OCI-M2 (cell line): ENCODE measurements around the gene TCF12.

Source experiments
- DNase-seq: peaks from one replicate; lab custom pipeline; 2025; ENCODE audit not compliant: unreplicated experiment; lab: John Stamatoyannopoulos, UW

The TCF12 gene

DNA sequence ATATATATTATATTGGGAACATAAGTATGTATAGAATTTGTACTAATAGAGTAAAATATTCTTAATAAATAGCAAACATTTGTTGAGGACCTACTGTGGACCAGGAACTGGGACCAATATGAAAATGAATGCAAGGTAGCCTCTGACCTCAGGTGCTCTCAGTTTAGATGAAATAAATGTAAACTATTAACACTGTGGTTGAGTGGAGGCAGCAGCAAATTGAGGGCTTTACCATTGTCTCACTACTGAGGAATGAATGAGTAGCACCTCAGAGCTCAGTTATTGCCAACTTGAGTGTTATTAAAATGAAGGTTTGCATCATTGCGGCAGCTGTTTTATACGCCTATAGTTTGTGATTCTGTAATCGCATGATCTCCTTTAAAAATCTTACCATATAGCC lies 366.9 kb downstream of the TCF12 start:
- DNase-seq = no peak

GRCh38 chr15:57286446-57287122 lies 368.1 kb downstream of the TCF12 start:
- DNase-seq = no peak

DNA sequence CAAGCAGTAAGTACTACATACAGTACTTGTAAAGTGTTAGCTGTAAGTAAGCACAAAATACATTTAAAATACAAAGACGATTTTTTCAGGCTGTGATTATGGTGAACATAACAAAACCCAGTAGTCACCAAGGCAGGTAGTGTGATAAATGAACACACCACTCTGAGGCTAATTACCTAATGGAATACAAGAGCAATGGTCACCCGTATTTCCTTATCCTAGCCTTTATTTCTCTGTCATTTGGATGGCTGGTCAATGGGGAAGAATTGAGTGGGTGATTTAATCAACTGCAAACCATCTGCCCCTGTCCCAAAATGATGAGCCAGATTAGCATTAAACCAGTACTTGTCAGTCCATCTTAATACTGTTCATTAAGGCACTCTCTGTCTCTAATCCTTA lies 368.7 kb downstream of the TCF12 start:
- no peak for DNase-seq

DNA sequence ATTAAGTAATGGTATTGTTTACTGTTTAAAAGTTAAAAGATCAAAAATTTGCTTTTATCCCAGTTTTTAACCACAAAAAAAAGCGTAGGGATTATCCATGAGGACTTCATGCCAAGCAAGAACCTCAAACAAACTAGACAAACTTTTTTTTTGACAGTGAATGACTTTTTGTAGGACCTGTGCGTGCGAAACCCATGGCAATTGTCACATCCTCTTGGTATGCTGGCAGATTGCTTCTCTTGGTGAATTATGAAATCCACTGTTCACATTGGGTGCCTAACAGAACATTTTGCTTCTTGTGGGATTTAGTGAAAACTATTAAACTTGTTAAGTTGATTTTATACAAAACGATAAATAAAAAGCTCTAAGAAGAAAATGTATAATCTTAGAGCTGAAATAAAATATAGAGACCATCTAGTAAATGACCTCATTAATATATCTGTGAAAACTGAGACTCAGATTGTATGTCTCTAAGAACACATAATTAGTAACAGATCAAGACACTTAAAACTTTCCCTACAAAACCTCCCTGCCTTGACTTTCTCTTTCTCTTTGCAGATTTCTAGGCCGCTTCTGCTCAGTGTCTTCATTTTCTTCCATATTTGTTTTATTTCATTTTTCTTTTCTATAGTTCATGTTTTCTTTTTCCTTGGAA lies 370.6 kb downstream of the TCF12 start:
- DNase-seq = no peak

DNA sequence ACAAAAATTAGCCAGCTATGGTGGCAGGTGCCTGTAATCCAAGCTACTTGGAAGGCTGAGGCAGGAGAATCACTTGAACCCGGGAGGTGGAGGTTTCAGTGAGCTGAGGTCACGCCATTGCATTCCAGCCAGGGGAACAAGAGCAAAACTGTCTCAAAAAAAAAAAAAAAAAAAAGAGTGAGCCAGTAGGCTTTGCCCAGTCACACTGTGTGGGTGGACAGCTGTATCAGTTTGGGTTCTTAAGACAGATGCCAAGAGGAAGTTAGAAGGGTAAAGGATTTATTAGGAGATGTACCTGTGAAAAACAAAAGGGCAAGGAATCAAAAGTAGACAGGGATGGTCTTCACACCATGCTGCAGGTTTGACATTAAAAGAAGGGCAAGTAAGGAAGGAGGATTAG lies 371.7 kb downstream of the TCF12 start:
- DNase-seq = no peak

GRCh38 chr15:57290826-57291225 lies 372.4 kb downstream of the TCF12 start:
- DNase-seq = no peak

- no peak for DNase-seq
Observed at GRCh38 chr15:57296473-57297162, 378.2 kb downstream of the TCF12 start.

GRCh38 chr15:57297163-57297593 lies 378.7 kb downstream of the TCF12 start:
- DNase-seq = no peak

DNA sequence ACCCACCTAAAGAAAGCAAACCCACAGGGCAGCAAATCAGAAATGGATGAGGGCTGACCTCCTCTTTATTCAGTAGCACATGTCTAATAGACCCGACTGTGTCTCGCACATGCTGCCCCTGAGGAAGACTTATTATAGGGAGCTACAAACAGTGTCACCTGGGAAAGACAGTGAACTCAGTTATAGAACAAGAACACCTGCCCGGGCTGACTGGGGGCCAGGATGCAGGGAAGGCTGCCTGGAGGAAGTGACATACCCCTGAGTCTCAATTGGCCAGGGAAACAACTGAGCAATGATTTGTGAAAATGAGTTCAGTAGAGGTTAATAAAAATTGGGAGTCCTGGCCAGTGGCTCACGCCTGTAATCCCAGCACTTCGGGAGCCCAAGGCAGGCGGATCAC lies 379.2 kb downstream of the TCF12 start:
- DNase-seq = no peak

GRCh38 chr15:57298204-57298603 lies 379.8 kb downstream of the TCF12 start:
- DNase-seq = no peak

- no peak for DNase-seq
Observed at GRCh38 chr15:57298843-57299550, 380.6 kb downstream of the TCF12 start.

DNA sequence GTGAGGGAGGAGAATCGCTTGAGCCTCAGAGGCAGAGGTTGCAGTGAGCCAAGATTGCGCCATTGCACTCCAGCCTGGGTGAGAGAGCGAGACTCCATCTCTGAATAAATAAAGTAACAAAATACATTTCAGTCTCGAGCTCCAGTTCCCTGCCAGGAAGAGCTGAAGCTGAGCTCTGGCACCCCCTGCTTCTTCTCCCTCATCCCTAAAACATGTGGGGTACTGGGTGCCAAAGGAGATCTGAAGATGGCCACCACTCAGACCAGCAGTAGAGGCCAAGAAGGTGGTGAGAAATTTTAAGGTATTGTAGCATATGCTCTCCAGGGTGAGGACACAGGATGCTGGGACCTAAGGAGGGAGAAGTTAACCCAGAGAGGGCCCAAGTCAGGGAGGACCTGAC lies 382.9 kb downstream of the TCF12 start:
- no peak for DNase-seq

DNA sequence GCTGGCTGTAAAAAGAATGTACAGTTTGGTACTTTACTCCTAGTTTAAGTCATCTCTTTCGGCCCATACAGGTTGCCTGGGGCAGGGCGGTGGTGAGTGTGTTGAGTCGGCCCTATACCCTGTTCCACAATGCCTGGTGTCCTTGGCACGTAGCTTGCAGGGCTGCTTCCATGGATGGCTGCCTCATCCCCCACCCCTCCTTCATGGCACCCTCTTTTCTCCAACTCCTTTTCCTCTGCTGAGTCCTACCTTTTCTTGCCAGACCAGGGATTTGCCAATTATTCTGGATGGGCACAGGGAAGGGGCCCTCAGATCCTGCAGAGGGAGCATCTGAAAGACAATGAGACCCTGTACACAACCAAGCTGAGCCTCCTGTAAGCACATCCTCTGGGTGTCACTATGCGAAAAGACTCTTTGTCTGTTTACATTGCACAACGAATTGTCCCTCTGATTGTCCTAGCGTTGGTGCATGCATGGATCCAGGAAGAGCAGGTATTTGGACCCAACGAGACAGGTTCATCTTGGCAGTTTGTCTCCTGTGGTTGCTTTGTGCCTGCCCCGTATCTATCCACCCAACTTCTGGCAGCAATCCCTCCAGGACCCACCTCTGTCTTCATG lies 384.3 kb downstream of the TCF12 start:
- DNase-seq = no peak

- no peak for DNase-seq
Observed at GRCh38 chr15:57305009-57305408, 386.6 kb downstream of the TCF12 start.

DNA sequence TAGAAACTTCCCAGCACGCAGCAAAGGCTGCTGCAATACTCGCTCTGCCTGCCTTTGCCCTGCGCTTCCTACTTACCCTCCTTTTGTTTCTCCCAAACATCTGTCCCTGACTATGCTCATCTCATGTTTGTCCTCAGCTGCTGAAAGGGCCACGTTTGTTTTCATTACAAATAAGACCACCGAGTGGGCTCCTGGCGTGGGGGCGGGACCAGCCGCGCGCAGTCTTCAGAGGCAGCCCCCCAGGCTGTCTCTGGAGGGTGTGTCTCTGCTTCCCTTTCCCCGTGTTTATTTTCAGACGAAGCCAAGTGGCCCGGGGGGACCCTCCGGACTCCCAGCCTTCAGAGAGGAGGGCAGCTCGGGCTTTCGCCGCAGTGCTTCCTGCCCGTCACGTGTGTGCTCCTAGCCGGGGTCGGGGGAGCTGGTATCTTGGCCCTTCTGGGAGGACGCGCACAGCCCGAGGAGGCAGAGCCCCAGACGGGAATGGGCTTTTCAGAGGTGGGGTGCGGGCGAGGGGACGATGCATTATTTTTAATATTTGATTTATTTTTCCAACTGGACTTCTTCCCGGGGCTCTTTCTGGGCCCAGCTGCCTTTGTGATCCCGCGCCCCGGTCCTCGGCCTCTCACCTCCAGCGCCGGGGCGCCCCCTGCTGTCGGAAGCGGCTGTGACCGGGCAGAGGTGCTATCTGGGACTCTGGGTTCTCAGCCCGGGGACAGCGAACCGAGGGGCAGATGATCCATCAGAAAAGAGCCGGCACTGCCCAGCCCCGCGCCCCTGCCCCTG lies 387.9 kb downstream of the TCF12 start:
- no peak for DNase-seq

DNA sequence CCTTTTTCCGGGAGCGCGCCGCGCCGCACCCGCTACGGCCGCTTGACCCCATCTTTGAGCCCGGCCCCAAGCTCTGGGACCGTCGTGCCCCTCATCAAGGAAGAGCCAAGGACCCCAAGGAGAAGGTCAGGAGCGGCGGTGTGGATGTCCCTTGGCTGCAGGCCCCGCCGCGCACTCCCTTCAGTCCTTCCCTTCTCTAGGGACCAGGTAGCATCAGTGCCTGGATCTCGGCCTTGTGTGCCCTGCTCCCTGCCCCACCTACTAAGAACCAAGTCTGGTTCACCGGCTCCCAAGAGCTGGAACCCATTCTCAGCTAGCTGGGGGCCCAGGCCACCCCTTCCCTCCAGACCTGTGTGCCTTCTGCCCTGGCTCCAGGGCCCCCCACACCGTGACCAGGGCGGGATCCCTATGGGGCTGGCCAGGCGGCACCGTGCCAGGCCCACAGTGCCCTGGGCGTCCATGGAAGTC lies 388.5 kb downstream of the TCF12 start:
- no peak for DNase-seq

GRCh38 chr15:57307527-57308169 lies 389.2 kb downstream of the TCF12 start:
- DNase-seq = no peak

DNA sequence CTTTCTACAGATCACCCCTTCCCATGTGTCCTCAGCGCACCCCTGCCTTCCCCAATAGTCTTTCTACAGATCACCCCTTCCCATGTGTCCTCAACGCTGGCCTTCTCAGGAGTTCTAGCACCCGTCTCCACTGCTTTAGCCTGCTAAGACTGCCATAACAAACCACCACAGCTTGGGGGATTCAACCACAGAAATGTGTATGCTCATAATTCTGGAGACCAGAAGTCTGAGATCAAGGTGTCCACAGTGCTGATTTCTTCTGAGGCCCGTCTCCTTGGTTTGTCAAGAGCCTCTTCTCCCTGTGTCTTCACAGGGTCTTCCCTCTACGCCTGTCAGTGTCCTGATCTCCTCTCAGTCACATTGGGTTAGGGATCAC lies 389.7 kb downstream of the TCF12 start:
- DNase-seq = no peak

- DNase-seq = no peak
Observed at GRCh38 chr15:57309856-57310760, 391.7 kb downstream of the TCF12 start.
